ENCODE results near the gene ANKRD11. TPM values are rescaled to one million over a fixed set of nuclear protein-coding genes. Genes with fewer than 3 reads are reported as not detected.

Gene ANKRD11
- total RNA-seq, 1 experiment from 2014 or later: 266 TPM

GRCh38 chr16:89437251-89437987, 52.9 kb downstream of the ANKRD11 start:
- no peaks in the 10 kb centered on the region for H3K9me3 ChIP-seq (ENCODE audit: control insufficient read depth in 1 of 2, insufficient read depth in 1 of 2, low read depth in 1 of 2, low read length in 2 of 2)
- peaks cover 38% of the 10 kb centered on the region; the same call in 1 of the 2 replicates for H4K20me1 ChIP-seq (ENCODE audit: insufficient read depth)
- intact Hi-C loops (cut with micrococcal nuclease): no loop called here
- no TSS peak for BruUV-seq (replicated peaks)
- DNase-seq (ENCODE audit: low read depth, low spot score): no peak
- CTCF ChIA-PET: no interaction called here
- H3K27me3 ChIP-seq (ENCODE audit: insufficient read depth, low read length): no peaks in the 10 kb centered on the region
- TF ChIP-seq CTCF (IDR thresholded peaks at IDR 0.05 in 2 of 3, conservative IDR thresholded peaks at IDR 0.05 in 1 of 3; ENCODE audit: borderline replicate concordance in 1 of 3, insufficient read depth in 1 of 3, low read depth in 2 of 3, low read length in 2 of 3) (no peak), POLR2A (IDR thresholded peaks at IDR 0.05; ENCODE audit: borderline replicate concordance, extremely low read depth, insufficient read depth, insufficient read length) (no peak), ZFX (IDR thresholded peaks at IDR 0.05) (no peak), TCF7L2 (IDR thresholded peaks at IDR 0.05; ENCODE audit: borderline replicate concordance, extremely low read depth, insufficient read depth, insufficient read length) (no peak), EZH2phosphoT487 (IDR thresholded peaks at IDR 0.05; ENCODE audit: borderline replicate concordance) (no peak), FOSL1 (IDR thresholded peaks at IDR 0.05; ENCODE audit: low read depth) (no peak), REST (IDR thresholded peaks at IDR 0.05; ENCODE audit: low read depth) (no peak), ELF1 (IDR thresholded peaks at IDR 0.05; ENCODE audit: borderline replicate concordance, low read depth) (no peak), ZNF274 (IDR thresholded peaks at IDR 0.05; ENCODE audit: low read depth, low read length) (no peak), POLR2AphosphoS5 (IDR thresholded peaks at IDR 0.05; ENCODE audit: low read depth, low read length) (no peak; the same call in 1 of the 2 replicates), SP1 (IDR thresholded peaks at IDR 0.05; ENCODE audit: low read depth) (no peak), YY1 (IDR thresholded peaks at IDR 0.05; ENCODE audit: extremely low read depth, insufficient replicate concordance, low read depth, low read length) (no peak), CEBPB (IDR thresholded peaks at IDR 0.05; ENCODE audit: low read depth) (no peak), SRF (IDR thresholded peaks at IDR 0.05; ENCODE audit: low read depth) (no peak), CBX3 (IDR thresholded peaks at IDR 0.05; ENCODE audit: low read depth) (no peak), JUND (IDR thresholded peaks at IDR 0.05) (no peak), EZH2 (IDR thresholded peaks at IDR 0.05) (no peak), MAX (IDR thresholded peaks at IDR 0.05) (no peak), ATF3 (IDR thresholded peaks at IDR 0.05) (no peak)
- H2AFZ ChIP-seq (ENCODE audit: low read depth, low read length, poor library complexity, severe bottlenecking): no peak overlapping the region
- no peaks in the 10 kb centered on the region for H3K9me2 ChIP-seq (ENCODE audit: insufficient read depth)
- H3K27ac ChIP-seq (ENCODE audit: low read depth, low read length): no peak overlapping the region
- POLR2A ChIA-PET: no interaction called here
- H3K4me3 ChIP-seq (replicated peaks in 1 of 2; ENCODE audit: low read depth in 1 of 2, low read length in 2 of 2): no peak overlapping the region
- peaks cover 8 to 9% of the 10 kb centered on the region in 2 experiments for H3K4me1 ChIP-seq (ENCODE audit: control insufficient read depth in 1 of 2, insufficient read depth in 2 of 2, low read length in 2 of 2)
- no peak overlapping the region for H3K9ac ChIP-seq (ENCODE audit: low read length)
- H3K4me2 ChIP-seq (ENCODE audit: low read length): no peak overlapping the region
- H3K36me3 ChIP-seq (ENCODE audit: control insufficient read depth in 1 of 2, insufficient read depth in 2 of 2, low read length in 2 of 2): no peaks in the 10 kb centered on the region
- H3K79me2 ChIP-seq (ENCODE audit: insufficient read depth, low read length): peaks cover 100% of the 10 kb centered on the region
- RAD21 ChIA-PET (ENCODE audit: low non-redundant PET in 1 of 2, low total read pairs in 2 of 2, uncharacterized antibody in 2 of 2, unreplicated experiment in 2 of 2): no interaction called here
- no peak for ATAC-seq

Data from HCT116 (cell line).